Activated CD8-positive, alpha-beta memory T cell treated with anti-CD3 and anti-CD28 coated beads, Interleukin-2, amount 10 ng/mL, durations not matched to agents 7 days and 5 days (primary cell): ENCODE measurements around the gene THSD7B. TPM values are rescaled to one million over a fixed set of nuclear protein-coding genes. Genes with fewer than 3 reads are reported as not detected.

Experiments used
- ATAC-seq: fragments of 150-1000 bp; cut with Tn5 transposase; one replicate; pipeline ENCODE4 v1.10.0; 2021; ENCODE audit warnings: moderate library complexity
- CTCF ChIA-PET: fragments of 350-600 bp; sonication (Branson Sonifier 250); formaldehyde crosslinking; loops from one replicate; lab custom pipeline; 2021; ENCODE audit warnings: antibody characterized with exemption; lab: Charles Lee
- DNase-seq: peaks from one replicate; pipeline ENCODE4 v3.0.0-alpha.2; 2020
- H3K27ac Mint-ChIP-seq: one replicate; pipeline ENCODE4 v1.8.0; 2021; ENCODE audit warnings: mild to moderate bottlenecking, mixed read lengths
- H3K27me3 Mint-ChIP-seq: one replicate; pipeline ENCODE4 v1.8.0; 2021; ENCODE audit warnings: mixed read lengths
- H3K36me3 Mint-ChIP-seq: one replicate; pipeline ENCODE4 v1.8.0; 2021; ENCODE audit warnings: mild to moderate bottlenecking, mixed read lengths
- H3K4me1 Mint-ChIP-seq: one replicate; pipeline ENCODE4 v1.8.0; 2021; ENCODE audit warnings: mixed read lengths
- H3K4me3 Mint-ChIP-seq: one replicate; pipeline ENCODE4 v1.8.0; 2021; ENCODE audit warnings: mild to moderate bottlenecking, moderate library complexity, mixed read lengths
- H3K9me3 Mint-ChIP-seq: one replicate; pipeline ENCODE4 v1.8.0; 2022; ENCODE audit warnings: low read depth, mixed read lengths
- total RNA-seq, 2 experiments: library from RNA; stranded (reverse); gene quantifications; one replicate each; pipeline ENCODE4 v1.2.3, GENCODE V29; 2021

The THSD7B gene
- total RNA-seq, 2 experiments from 2014 or later: not detected

- Mint-ChIP-seq H3K27ac (no peak overlapping the region), H3K9me3 (peaks cover 2% of the 10 kb centered on the region), H3K27me3 (no peaks in the 10 kb centered on the region), H3K36me3 (no peaks in the 10 kb centered on the region), H3K4me1 (no peaks in the 10 kb centered on the region), H3K4me3 (no peak overlapping the region)
- ATAC-seq (no peak), DNase-seq (no peak)
- CTCF ChIA-PET: no interaction called here
These were observed 941.7 kb downstream of the THSD7B start for GRCh38 chr2:137706786-137707613.

- CTCF ChIA-PET: no interaction called here
- Mint-ChIP-seq H3K27me3 (no peaks in the 10 kb centered on the region), H3K9me3 (peaks cover 2% of the 10 kb centered on the region), H3K36me3 (no peaks in the 10 kb centered on the region), H3K4me3 (no peak overlapping the region), H3K27ac (no peak overlapping the region), H3K4me1 (no peaks in the 10 kb centered on the region)
- no peak for ATAC-seq
- DNase-seq: no peak
These were observed 943.0 kb downstream of the THSD7B start for GRCh38 chr2:137708311-137708710.

GRCh38 chr2:137715731-137716191, 950.4 kb downstream of the THSD7B start:
- H3K27ac Mint-ChIP-seq: no peak overlapping the region
- no peak for ATAC-seq
- H3K4me1 Mint-ChIP-seq: no peaks in the 10 kb centered on the region
- no peaks in the 10 kb centered on the region for H3K36me3 Mint-ChIP-seq
- DNase-seq: no peak
- H3K4me3 Mint-ChIP-seq: no peak overlapping the region
- CTCF ChIA-PET: no interaction called here
- peaks cover 3% of the 10 kb centered on the region for H3K9me3 Mint-ChIP-seq
- H3K27me3 Mint-ChIP-seq: no peaks in the 10 kb centered on the region

DNA sequence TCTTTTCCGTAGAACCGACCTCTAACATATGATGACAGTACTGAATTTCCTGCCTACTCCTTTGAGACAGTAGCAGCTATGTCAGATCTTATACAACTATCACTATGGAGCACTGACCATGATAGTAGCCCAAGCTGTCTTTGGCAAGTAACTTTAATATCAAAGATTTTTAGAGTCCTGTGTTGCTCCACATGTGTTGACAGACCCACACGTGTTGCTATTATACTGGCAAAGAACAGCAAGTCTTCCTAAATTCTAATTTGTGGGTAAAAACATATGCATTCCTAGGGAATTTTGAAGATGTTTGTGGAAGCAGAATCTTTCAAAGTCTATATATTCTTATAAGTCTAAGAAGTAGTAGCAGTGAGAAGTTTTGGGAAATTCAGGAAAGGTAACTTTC, 953.4 kb downstream of the THSD7B start:
- peaks cover 3% of the 10 kb centered on the region for H3K9me3 Mint-ChIP-seq
- no peak for ATAC-seq
- H3K27me3 Mint-ChIP-seq: no peaks in the 10 kb centered on the region
- CTCF ChIA-PET: no interaction called here
- H3K4me1 Mint-ChIP-seq: no peaks in the 10 kb centered on the region
- no peak overlapping the region for H3K27ac Mint-ChIP-seq
- no peak for DNase-seq
- no peak overlapping the region for H3K4me3 Mint-ChIP-seq
- H3K36me3 Mint-ChIP-seq: no peaks in the 10 kb centered on the region

DNA sequence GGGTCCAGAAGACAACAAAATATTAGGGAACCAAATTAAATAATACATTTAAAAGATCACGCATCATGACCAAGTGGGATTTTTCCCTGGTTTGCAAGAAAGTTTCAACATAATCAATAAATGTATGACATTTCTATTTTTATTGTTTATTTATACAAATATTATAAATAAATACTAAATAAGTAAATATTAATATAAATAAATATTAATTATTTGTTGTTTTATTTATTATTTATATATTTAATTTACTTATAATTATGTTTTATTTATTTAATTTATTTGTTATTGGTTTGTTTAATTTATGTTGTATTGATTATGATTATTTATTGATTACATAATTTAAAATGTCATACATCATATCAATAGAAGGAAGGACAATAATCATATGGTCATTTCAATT, 956.4 kb downstream of the THSD7B start:
- Mint-ChIP-seq H3K36me3 (no peaks in the 10 kb centered on the region), H3K27ac (no peak overlapping the region), H3K4me1 (no peaks in the 10 kb centered on the region), H3K9me3 (peaks cover 3% of the 10 kb centered on the region), H3K27me3 (no peaks in the 10 kb centered on the region), H3K4me3 (no peak overlapping the region)
- DNase-seq (no peak), ATAC-seq (no peak)
- CTCF ChIA-PET: no interaction called here

- Mint-ChIP-seq H3K27ac (no peak overlapping the region), H3K9me3 (peaks cover 2% of the 10 kb centered on the region), H3K36me3 (no peaks in the 10 kb centered on the region), H3K27me3 (no peaks in the 10 kb centered on the region), H3K4me1 (no peaks in the 10 kb centered on the region), H3K4me3 (no peak overlapping the region)
- DNase-seq (no peak), ATAC-seq (no peak)
- CTCF ChIA-PET: no interaction called here
These were observed 959.6 kb downstream of the THSD7B start for GRCh38 chr2:137724912-137725311.
